Breast epithelium (tissue), 3 donors: ENCODE results near the gene ZC3H13.

Experiments used
- POLR2A ChIP-seq: fragments of 450-650 bp; IDR thresholded peaks from one replicate; pipeline ENCODE4 v1.6.1; 2016; ENCODE audit warnings: antibody characterized with exemption, mild to moderate bottlenecking, moderate library complexity
- POLR2AphosphoS5 ChIP-seq, 3 donors: sonication (generic); formaldehyde crosslinking; IDR thresholded peaks; one replicate each; pipeline ENCODE4 v1.6.1; 2017; ENCODE audit warnings: antibody characterized with exemption in 3 of 3
- TF ChIP-seq, protein P1 (sequence below), 3 donors: fragments of 450-650 bp; IDR thresholded peaks; one replicate each; pipeline ENCODE4 v1.5.1; 2016 to 2017; ENCODE audit warnings: antibody characterized with exemption in 3 of 3, mild to moderate bottlenecking in 3 of 3, moderate library complexity in 3 of 3

DNA sequence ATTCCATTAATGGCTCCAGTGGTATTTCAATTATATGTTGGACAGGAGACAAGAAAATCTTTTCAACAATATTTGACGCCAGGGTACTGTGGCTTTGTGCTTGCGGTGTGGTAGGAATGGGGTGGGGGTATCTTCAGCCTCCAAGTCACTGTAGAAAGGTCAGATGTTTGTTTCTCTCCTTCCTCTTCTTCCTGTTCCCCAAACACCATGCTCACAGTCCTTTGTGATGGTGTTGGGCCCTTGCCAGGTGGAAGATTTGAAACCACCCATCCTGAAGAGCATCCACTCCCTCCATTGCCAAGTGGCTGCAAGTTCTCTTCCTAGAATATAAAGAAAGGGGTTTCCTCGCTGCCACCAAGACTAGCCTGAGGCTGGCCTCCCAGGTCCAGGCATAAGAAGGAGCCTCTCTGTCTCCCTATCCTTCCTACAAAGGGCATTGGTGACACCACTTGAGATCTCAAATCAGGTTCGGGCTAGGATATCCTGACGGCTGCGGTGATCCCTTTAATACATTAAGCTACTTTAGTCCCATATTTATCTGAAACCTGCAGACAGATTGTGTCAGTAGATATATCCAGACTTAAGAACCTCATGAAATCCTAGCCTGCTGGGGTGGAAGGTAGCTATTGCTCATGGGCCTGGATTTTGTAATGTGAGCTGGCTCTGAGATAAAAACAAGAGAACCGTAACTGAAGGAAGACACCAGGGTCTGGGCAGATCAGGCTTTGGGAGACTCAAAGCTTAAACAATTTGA is 136.7 kb downstream of the ZC3H13 start:
- no peak for TF ChIP-seq POLR2A
- TF ChIP-seq, protein P1, sequence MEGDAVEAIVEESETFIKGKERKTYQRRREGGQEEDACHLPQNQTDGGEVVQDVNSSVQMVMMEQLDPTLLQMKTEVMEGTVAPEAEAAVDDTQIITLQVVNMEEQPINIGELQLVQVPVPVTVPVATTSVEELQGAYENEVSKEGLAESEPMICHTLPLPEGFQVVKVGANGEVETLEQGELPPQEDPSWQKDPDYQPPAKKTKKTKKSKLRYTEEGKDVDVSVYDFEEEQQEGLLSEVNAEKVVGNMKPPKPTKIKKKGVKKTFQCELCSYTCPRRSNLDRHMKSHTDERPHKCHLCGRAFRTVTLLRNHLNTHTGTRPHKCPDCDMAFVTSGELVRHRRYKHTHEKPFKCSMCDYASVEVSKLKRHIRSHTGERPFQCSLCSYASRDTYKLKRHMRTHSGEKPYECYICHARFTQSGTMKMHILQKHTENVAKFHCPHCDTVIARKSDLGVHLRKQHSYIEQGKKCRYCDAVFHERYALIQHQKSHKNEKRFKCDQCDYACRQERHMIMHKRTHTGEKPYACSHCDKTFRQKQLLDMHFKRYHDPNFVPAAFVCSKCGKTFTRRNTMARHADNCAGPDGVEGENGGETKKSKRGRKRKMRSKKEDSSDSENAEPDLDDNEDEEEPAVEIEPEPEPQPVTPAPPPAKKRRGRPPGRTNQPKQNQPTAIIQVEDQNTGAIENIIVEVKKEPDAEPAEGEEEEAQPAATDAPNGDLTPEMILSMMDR (IDR thresholded peaks at IDR 0.05) = no peak
- no peak for TF ChIP-seq POLR2AphosphoS5 (IDR thresholded peaks at IDR 0.05)
